Vagina (tissue), 2 donors: ENCODE results near the gene IQCN. TPM values are rescaled to one million over a fixed set of nuclear protein-coding genes. Genes with fewer than 3 reads are reported as not detected.
"Not testable (repeated sequence)": the region's sequence is repeated elsewhere in the genome, so short reads cannot be mapped to it uniquely, and the experiment has no call there.

Source experiments
- DNase-seq, 2 donors: peaks; one replicate each; pipeline ENCODE4 v3.0.0-alpha.2; 2017; ENCODE audit errors: extremely low spot score in 2 of 2
- H3K27ac ChIP-seq: fragments of 200-600 bp; sonication (generic); one replicate; pipeline ENCODE4 v1.5.1; 2019
- H3K27me3 ChIP-seq: fragments of 200-600 bp; sonication (generic); one replicate; pipeline ENCODE4 v1.5.1; 2019
- H3K36me3 ChIP-seq, 2 donors: fragments of 200-600 bp; sonication (generic); one replicate each; pipeline ENCODE4 v1.5.1; 2017 to 2019
- H3K4me1 ChIP-seq: fragments of 200-600 bp; sonication (generic); one replicate; pipeline ENCODE4 v1.5.1; 2019
- H3K4me3 ChIP-seq, 2 donors: fragments of 200-600 bp; sonication (generic); 1 replicate in 1 of 2; 2 replicates in 1 of 2; pipeline ENCODE4 v1.5.1; 2016 to 2019
- H3K9me3 ChIP-seq: fragments of 200-600 bp; sonication (generic); one replicate; pipeline ENCODE4 v1.5.1; 2019
- POLR2A ChIP-seq, 2 donors: fragments of 450-650 bp; IDR thresholded peaks; one replicate each; pipeline ENCODE4 v1.6.1; 2017; ENCODE audit warnings: antibody characterized with exemption in 2 of 2, mild to moderate bottlenecking in 2 of 2, moderate library complexity in 2 of 2
- POLR2AphosphoS5 ChIP-seq, 2 donors: sonication (generic); formaldehyde crosslinking; IDR thresholded peaks; one replicate each; pipeline ENCODE4 v1.9.0; 2017; ENCODE audit warnings: antibody characterized with exemption in 2 of 2, mild to moderate bottlenecking in 2 of 2, low read depth in 1 of 2; ENCODE audit not compliant: insufficient read depth in 1 of 2
- intact Hi-C: fragments of 100-400 bp; cut with DNase I; formaldehyde crosslinking; loops from one replicate; pipeline ENCODE4 v1.15.1; 2023
- microRNA-seq: library from miRNA; unstranded; fragments of <30 nt; microRNA quantifications from one replicate; pipeline ENCODE4, GENCODE V29; 2017; ENCODE audit warnings: borderline number of aligned reads, borderline replicate concordance
- small RNA-seq: library from RNA; depleted of rRNA; stranded (forward); fragments of <200 nt; gene quantifications from one replicate; pipeline ENCODE3, GENCODE V24; 2016
- total RNA-seq: library from RNA; depleted of rRNA; stranded (reverse); fragments of >200 nt; gene quantifications from one replicate; pipeline ENCODE4 v1.2.3, GENCODE V29; 2016
- TF ChIP-seq, protein P1 (sequence below), 3 experiments: fragments of 450-650 bp in 2 of 3; fragments of 200-600 bp in 1 of 3; sonication (generic) in 1 of 3; IDR thresholded peaks; one replicate each; pipeline ENCODE4 v1.5.1; 2017 to 2019; ENCODE audit warnings: antibody characterized with exemption in 3 of 3, mild to moderate bottlenecking in 2 of 3, moderate library complexity in 2 of 3

Gene IQCN
- total RNA-seq, 1 donor from 2014 or later = 4.4 TPM

DNA sequence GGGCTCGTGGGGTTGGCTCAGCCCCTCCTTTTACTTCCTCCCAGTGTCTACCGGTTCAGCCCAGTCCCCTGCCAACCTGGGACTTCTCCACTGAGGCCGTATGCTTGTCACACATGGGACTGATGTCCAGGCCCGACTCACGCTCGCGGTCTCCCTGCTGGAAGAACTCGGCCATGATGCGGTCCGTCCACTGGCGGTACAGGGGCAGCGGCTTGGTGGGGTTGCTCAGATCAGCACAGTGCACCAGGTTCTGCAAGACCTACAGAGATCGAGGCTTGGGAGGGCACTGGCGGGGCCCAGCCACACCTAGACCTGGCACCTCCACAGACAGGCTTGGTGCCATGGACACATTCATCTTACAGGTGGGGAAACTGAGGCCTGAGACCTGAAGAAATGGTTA, 62.6 kb downstream of the IQCN start:
- Histone ChIP-seq H3K36me3 (no peaks in the 10 kb centered on the region), H3K4me1 (no peaks in the 10 kb centered on the region), H3K9me3 (no peaks in the 10 kb centered on the region), H3K27me3 (no peaks in the 10 kb centered on the region), H3K4me3 (no peak overlapping the region), H3K27ac (no peak overlapping the region)
- intact Hi-C loops = no loop called here
- TF ChIP-seq, protein P1, sequence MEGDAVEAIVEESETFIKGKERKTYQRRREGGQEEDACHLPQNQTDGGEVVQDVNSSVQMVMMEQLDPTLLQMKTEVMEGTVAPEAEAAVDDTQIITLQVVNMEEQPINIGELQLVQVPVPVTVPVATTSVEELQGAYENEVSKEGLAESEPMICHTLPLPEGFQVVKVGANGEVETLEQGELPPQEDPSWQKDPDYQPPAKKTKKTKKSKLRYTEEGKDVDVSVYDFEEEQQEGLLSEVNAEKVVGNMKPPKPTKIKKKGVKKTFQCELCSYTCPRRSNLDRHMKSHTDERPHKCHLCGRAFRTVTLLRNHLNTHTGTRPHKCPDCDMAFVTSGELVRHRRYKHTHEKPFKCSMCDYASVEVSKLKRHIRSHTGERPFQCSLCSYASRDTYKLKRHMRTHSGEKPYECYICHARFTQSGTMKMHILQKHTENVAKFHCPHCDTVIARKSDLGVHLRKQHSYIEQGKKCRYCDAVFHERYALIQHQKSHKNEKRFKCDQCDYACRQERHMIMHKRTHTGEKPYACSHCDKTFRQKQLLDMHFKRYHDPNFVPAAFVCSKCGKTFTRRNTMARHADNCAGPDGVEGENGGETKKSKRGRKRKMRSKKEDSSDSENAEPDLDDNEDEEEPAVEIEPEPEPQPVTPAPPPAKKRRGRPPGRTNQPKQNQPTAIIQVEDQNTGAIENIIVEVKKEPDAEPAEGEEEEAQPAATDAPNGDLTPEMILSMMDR (IDR thresholded peaks at IDR 0.05) = no peak
- TF ChIP-seq POLR2A (IDR thresholded peaks at IDR 0.05) (no peak), POLR2AphosphoS5 (IDR thresholded peaks at IDR 0.05; ENCODE audit: insufficient read depth in 1 of 2, low read depth in 1 of 2) (no peak)
- DNase-seq = no peak

DNA sequence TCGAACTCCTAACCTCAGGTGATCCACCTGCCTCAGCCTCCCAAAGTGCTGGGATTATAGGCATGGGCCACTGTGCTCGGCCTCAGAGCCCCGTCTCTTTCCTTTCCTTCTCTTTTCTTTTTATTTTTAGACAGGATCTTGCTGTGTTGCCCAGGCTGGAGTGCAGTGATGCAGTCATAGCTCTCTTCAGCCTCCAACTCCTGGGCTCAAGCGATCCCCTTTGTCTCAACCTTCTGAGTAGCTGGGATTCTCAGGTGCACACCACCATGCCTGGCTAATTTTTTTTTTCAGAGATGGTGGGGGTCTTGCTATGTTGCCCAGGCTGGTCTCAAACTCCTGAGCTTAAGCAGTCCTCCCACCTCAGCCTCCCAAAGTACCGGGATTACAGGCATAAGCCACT, 64.3 kb downstream of the IQCN start:
- not testable (repeated sequence) for H3K4me3 ChIP-seq, H3K27ac ChIP-seq, H3K4me1 ChIP-seq, DNase-seq, H3K27me3 ChIP-seq, H3K9me3 ChIP-seq, H3K36me3 ChIP-seq
- intact Hi-C loops = loop anchor here (10.0 kb wide), 1 partner anchor 45 kb away; a partner anchor contains a TSS

DNA sequence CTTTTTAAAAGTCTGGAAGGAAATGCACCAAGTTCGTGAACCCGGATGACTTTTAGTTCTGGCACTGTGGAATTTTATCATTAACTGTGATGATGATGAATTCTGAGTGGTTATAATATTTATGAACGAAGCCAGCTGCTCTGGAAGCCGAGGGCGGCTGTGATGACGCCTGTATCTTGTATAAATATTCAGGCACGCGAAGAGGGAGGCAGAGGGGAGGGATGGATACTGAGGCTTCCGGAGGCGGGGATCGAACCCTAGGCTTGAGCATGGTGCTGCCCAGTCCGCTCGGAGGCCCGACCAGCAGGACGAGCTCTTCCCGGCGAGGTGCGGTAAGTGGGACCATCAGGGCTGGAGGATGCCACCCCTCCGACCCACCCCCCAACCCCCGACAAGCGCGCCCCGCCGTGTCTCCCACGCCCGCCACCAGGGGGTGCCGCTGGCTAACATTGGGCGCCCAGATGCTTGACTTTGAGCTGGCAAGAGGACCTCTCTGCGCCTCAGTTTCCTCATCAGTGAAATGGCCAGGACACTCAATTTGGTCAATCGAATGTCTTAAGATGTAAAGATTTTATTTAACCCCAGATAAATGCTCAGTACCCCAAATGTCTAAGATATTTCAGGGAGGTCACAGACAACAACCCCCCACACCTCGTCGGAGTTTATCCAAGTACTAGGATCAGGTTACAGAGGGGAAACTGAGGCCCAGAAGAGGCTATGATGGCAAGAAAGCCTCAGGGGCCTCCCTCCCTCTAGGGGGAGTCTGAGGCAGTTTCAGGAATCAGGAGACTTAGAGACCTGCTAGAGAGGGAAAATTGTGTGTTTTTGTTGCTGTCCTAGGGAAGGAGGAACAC, 65.9 kb downstream of the IQCN start:
- H3K27ac ChIP-seq = no peak overlapping the region
- H3K4me3 ChIP-seq = no peak overlapping the region
- no peaks in the 10 kb centered on the region for H3K27me3 ChIP-seq
- H3K4me1 ChIP-seq = peaks cover 13% of the 10 kb centered on the region
- intact Hi-C loops = loop anchor here (10.0 kb wide), 1 partner anchor 46 kb away; a partner anchor contains a TSS
- no peaks in the 10 kb centered on the region for H3K36me3 ChIP-seq
- no peaks in the 10 kb centered on the region for H3K9me3 ChIP-seq
- DNase-seq = no peak
- no peak for TF ChIP-seq POLR2AphosphoS5 (IDR thresholded peaks at IDR 0.05; ENCODE audit: insufficient read depth in 1 of 2, low read depth in 1 of 2)
- TF ChIP-seq, protein P1 (IDR thresholded peaks at IDR 0.05) = peak in 1 of 3 experiments; percentile 65
- TF ChIP-seq POLR2A (IDR thresholded peaks at IDR 0.05) = no peak

Small RNA genes within 50 kb of the gene (microRNA-seq; reads per million reads assigned to microRNA genes)
- gene MIR3188 = 1.4 reads per million

Small RNA genes within 50 kb of the gene (small RNA-seq; reads per million reads assigned to genes)
- 0.43 reads per million for gene MIR3188
- not detected for gene RPL39P38

Other genes starting within 250 kb of the IQCN start
- gene IL12RB1, start 187.5 kb downstream of the IQCN start, total RNA-seq = not detected
- 9.6 TPM for gene MAST3, start 176.7 kb downstream of the IQCN start, total RNA-seq
- gene PIK3R2, start 121.3 kb downstream of the IQCN start, total RNA-seq = 24.8 TPM
- 43.7 TPM for gene IFI30, start 100.6 kb downstream of the IQCN start, total RNA-seq
- gene MPV17L2, start 81.2 kb downstream of the IQCN start, total RNA-seq = 10.3 TPM
- gene RAB3A, start 70.4 kb downstream of the IQCN start, total RNA-seq = 5.6 TPM
- 0.98 TPM for gene PDE4C, start 48.0 kb downstream of the IQCN start, total RNA-seq
- 531 TPM for gene JUND, start 7.2 kb upstream of the IQCN start, total RNA-seq
- gene LSM4, start 48.6 kb upstream of the IQCN start, total RNA-seq = 54.3 TPM
- 27.5 TPM for gene PGPEP1, start 66.1 kb upstream of the IQCN start, total RNA-seq
- gene GDF15, start 111.7 kb upstream of the IQCN start, total RNA-seq = 25.5 TPM
- gene LRRC25, start 123.2 kb upstream of the IQCN start, total RNA-seq = 3.9 TPM
- gene SSBP4, start 144.9 kb upstream of the IQCN start, total RNA-seq = 72.7 TPM
- 57.5 TPM for gene ISYNA1, start 163.7 kb upstream of the IQCN start, total RNA-seq
- gene ELL, start 247.6 kb upstream of the IQCN start, total RNA-seq = 25.3 TPM